Measurements from ENCODE around the gene TMEM231.
"Not testable (repeated sequence)": the region's sequence is repeated elsewhere in the genome, so short reads cannot be mapped to it uniquely, and the experiment has no call there.

Gene TMEM231

GRCh38 chr16:75556431-75556950, 439 bp upstream of the TMEM231 start:
- peak overlapping the region; percentile 81 for H3K4me3 ChIP-seq (replicated peaks; ENCODE audit: low read depth, low read length)
- DNase-seq (ENCODE audit: low read depth), result no peak

GRCh38 chr16:75555213-75555706, 792 bp downstream of the TMEM231 start:
- DNase-seq (ENCODE audit: low read depth), result peak; percentile 92
- no peak for TF ChIP-seq CTCF (IDR thresholded peaks at IDR 0.05; ENCODE audit: low read length, missing control alignments)
- H3K4me3 ChIP-seq (replicated peaks; ENCODE audit: low read depth, low read length), result peak overlapping the region; percentile 81

More at GRCh38 chr16:75556431-75556950, 439 bp upstream of the TMEM231 start:
- no peak for TF ChIP-seq CTCF (IDR thresholded peaks at IDR 0.05; ENCODE audit: low read length, missing control alignments)

- no peak for DNase-seq (ENCODE audit: low read depth)
- TF ChIP-seq CTCF (IDR thresholded peaks at IDR 0.05; ENCODE audit: low read length, missing control alignments), result no peak
- no peak overlapping the region for H3K4me3 ChIP-seq (replicated peaks; ENCODE audit: low read depth, low read length)
These were observed 3.1 kb downstream of the TMEM231 start for GRCh38 chr16:75552951-75553350.

GRCh38 chr16:75550211-75550662, 5.8 kb downstream of the TMEM231 start:
- peak; percentile 58 for DNase-seq (ENCODE audit: low read depth)
- no peak overlapping the region for H3K4me3 ChIP-seq (replicated peaks; ENCODE audit: low read depth, low read length)
- peak; percentile 57 for TF ChIP-seq CTCF (IDR thresholded peaks at IDR 0.05; ENCODE audit: low read length, missing control alignments)

- not testable (repeated sequence) for H3K4me3 ChIP-seq (replicated peaks; ENCODE audit: low read depth, low read length); DNase-seq (ENCODE audit: low read depth)
These were observed 7.6 kb downstream of the TMEM231 start for GRCh38 chr16:75548456-75548855.

GRCh38 chr16:75546293-75546692, 9.8 kb downstream of the TMEM231 start:
- TF ChIP-seq CTCF (IDR thresholded peaks at IDR 0.05; ENCODE audit: low read length, missing control alignments), result no peak
- DNase-seq (ENCODE audit: low read depth), result no peak
- H3K4me3 ChIP-seq (replicated peaks; ENCODE audit: low read depth, low read length), result no peak overlapping the region

GRCh38 chr16:75545879-75546278, 10.2 kb downstream of the TMEM231 start:
- DNase-seq (ENCODE audit: low read depth), result not testable (repeated sequence)

GRCh38 chr16:75542462-75542861, 13.6 kb downstream of the TMEM231 start:
- not testable (repeated sequence) for DNase-seq (ENCODE audit: low read depth); H3K4me3 ChIP-seq (replicated peaks; ENCODE audit: low read depth, low read length)

More at GRCh38 chr16:75545879-75546278, 10.2 kb downstream of the TMEM231 start:
- not testable (repeated sequence) for H3K4me3 ChIP-seq (replicated peaks; ENCODE audit: low read depth, low read length)

Measured in fibroblast of pulmonary artery (primary cell).